SK-N-SH (cell line): ENCODE measurements around the gene MAP1A. TPM values are rescaled to one million over a fixed set of nuclear protein-coding genes. Genes with fewer than 3 reads are reported as not detected.

ENCODE experiments used
- CTCF ChIA-PET: fragments of 300-600, 350-600 bp; formaldehyde crosslinking; extraction: SDS; loops from one replicate; lab custom pipeline; 2021; lab: Yijun Ruan, JAX
- POLR2A ChIA-PET: fragments of 350-600 bp; sonication (Branson Sonifier 250); formaldehyde crosslinking; extraction: SDS; loops from one replicate; lab custom pipeline; 2020; ENCODE audit warnings: antibody characterized with exemption, inconsistent platforms; lab: Yijun Ruan, JAX
- DNase-seq: peaks from one replicate; pipeline ENCODE4 v3.0.0; 2012
- H2AFZ ChIP-seq: fragments of 200-600 bp; sonication (generic); 2 replicates; pipeline ENCODE4 v1.8.1; 2016; ENCODE audit warnings: antibody characterized with exemption, mild to moderate bottlenecking, low read depth
- H3F3A ChIP-seq: fragments of 200-600 bp; sonication (generic); replicated peaks from 2 replicates; pipeline ENCODE3; 2016; ENCODE audit warnings: antibody characterized with exemption, mild to moderate bottlenecking; ENCODE audit not compliant: insufficient read depth
- H3K27ac ChIP-seq, 2 experiments: fragments of 200-500 bp in 1 of 2; fragments of 200-600 bp in 1 of 2; sonication (Bioruptor generic) in 1 of 2; sonication (generic), shearing (Covaris generic) in 1 of 2; 2 replicates each; pipeline versions ENCODE4 v1.5.1 to v1.6.1; 2014 to 2016; ENCODE audit warnings: low read depth in 2 of 2, inconsistent platforms in 1 of 2, low read length in 1 of 2, mild to moderate bottlenecking in 1 of 2, mixed read lengths in 1 of 2
- H3K27me3 ChIP-seq: fragments of 200-600 bp; sonication (generic), shearing (Covaris generic); 2 replicates; pipeline ENCODE4 v1.6.1; 2016; ENCODE audit warnings: mixed run types; ENCODE audit not compliant: insufficient read depth
- H3K36me3 ChIP-seq, 2 experiments: fragments of 200-500 bp in 1 of 2; fragments of 200-600 bp in 1 of 2; sonication (Bioruptor generic) in 1 of 2; sonication (generic) in 1 of 2; replicated peaks in 1 of 2; 2 replicates each; pipeline versions ENCODE3 to v1.5.1; 2014 to 2016; ENCODE audit warnings: low read length in 1 of 2, mild to moderate bottlenecking in 1 of 2; ENCODE audit not compliant: insufficient read depth in 2 of 2, control insufficient read depth in 1 of 2
- H3K4me1 ChIP-seq, 2 experiments: fragments of 200-500 bp in 1 of 2; fragments of 200-600 bp in 1 of 2; sonication (Bioruptor generic) in 1 of 2; sonication (generic), shearing (Covaris generic) in 1 of 2; 2 replicates each; pipeline versions ENCODE4 v1.5.1 to v1.6.1; 2014 to 2016; ENCODE audit warnings: low read depth in 1 of 2, low read length in 1 of 2, mixed run types in 1 of 2; ENCODE audit not compliant: insufficient read depth in 2 of 2, control insufficient read depth in 1 of 2
- H3K4me2 ChIP-seq: fragments of 200-600 bp; sonication (generic), shearing (Covaris generic); 2 replicates; pipeline ENCODE4 v1.6.1; 2017; ENCODE audit warnings: mixed run types
- H3K4me3 ChIP-seq, 2 experiments: fragments of 200-500 bp in 1 of 2; fragments of 200-600 bp in 1 of 2; sonication (Bioruptor generic) in 1 of 2; sonication (generic), shearing (Covaris generic) in 1 of 2; 2 replicates each; pipeline versions ENCODE4 v1.5.1 to v1.8.1; 2014 to 2016; ENCODE audit warnings: low read depth in 2 of 2, inconsistent platforms in 1 of 2, low read length in 1 of 2, mild to moderate bottlenecking in 1 of 2, mixed read lengths in 1 of 2, moderate library complexity in 1 of 2
- H3K79me2 ChIP-seq: fragments of 200-600 bp; sonication (generic); 2 replicates; pipeline ENCODE4 v1.8.1; 2017; ENCODE audit warnings: mild to moderate bottlenecking; ENCODE audit not compliant: insufficient read depth
- H3K9ac ChIP-seq: fragments of 200-600 bp; sonication (generic); 2 replicates; pipeline ENCODE4 v1.6.1; 2017; ENCODE audit warnings: mixed run types
- H3K9me2 ChIP-seq: fragments of 200-600 bp; sonication (generic); 2 replicates; pipeline ENCODE4 v1.6.1; 2017; ENCODE audit warnings: mixed run types
- H3K9me3 ChIP-seq: fragments of 200-600 bp; sonication (generic); 2 replicates; pipeline ENCODE4 v1.6.1; 2017; ENCODE audit warnings: mixed run types, mild to moderate bottlenecking, moderate library complexity
- H4K20me1 ChIP-seq: fragments of 200-600 bp; sonication (generic); 2 replicates; pipeline ENCODE4 v1.6.1; 2017; ENCODE audit warnings: mild to moderate bottlenecking, mixed run types; ENCODE audit not compliant: insufficient read depth
- CHD2 ChIP-seq: fragments of 150-350 bp; IDR thresholded peaks from 2 replicates; pipeline ENCODE4 v1.6.1; 2018; ENCODE audit warnings: low read length; ENCODE audit not compliant: partially characterized antibody
- ELF1 ChIP-seq: IDR thresholded peaks from 2 replicates; pipeline ENCODE4 v1.4.0; 2012
- EZH2phosphoT487 ChIP-seq: fragments of 200-600 bp; sonication (generic); IDR thresholded peaks from 2 replicates; pipeline ENCODE4 v1.6.1; 2017; ENCODE audit warnings: low read depth, mixed run types, mild to moderate bottlenecking, antibody characterized with exemption, moderate library complexity, borderline replicate concordance
- FOXJ3 ChIP-seq: sonication (generic); formaldehyde crosslinking; IDR thresholded peaks from 2 replicates; pipeline ENCODE4 v1.5.1; 2020; ENCODE audit warnings: mild to moderate bottlenecking, missing genetic modification reagents
- FOXM1 ChIP-seq: IDR thresholded peaks from 2 replicates; pipeline ENCODE4 v1.4.0; 2012; ENCODE audit warnings: low read depth, mild to moderate bottlenecking
- GABPA ChIP-seq: IDR thresholded peaks from 2 replicates; pipeline ENCODE4 v1.4.0; 2012; ENCODE audit warnings: low read depth, mild to moderate bottlenecking
- MAX ChIP-seq: IDR thresholded peaks from 2 replicates; pipeline ENCODE4 v1.4.0; 2012; ENCODE audit warnings: low read depth
- MEF2A ChIP-seq: IDR thresholded peaks from 2 replicates; pipeline ENCODE4 v1.4.0; 2012; ENCODE audit warnings: low read depth, borderline replicate concordance
- MXI1 ChIP-seq: IDR thresholded peaks from 2 replicates; pipeline ENCODE4 v1.6.1; 2012; ENCODE audit warnings: mild to moderate bottlenecking, low read depth, low read length, improper control_type of control experiment
- NFIC ChIP-seq: IDR thresholded peaks from 2 replicates; pipeline ENCODE4 v1.4.0; 2012; ENCODE audit warnings: borderline replicate concordance
- NRF1 ChIP-seq: IDR thresholded peaks from 2 replicates; pipeline ENCODE4 v1.6.1; 2012; ENCODE audit warnings: low read depth, mild to moderate bottlenecking, low read length
- PBX3 ChIP-seq: IDR thresholded peaks from 2 replicates; pipeline ENCODE4; 2012
- SMC3 ChIP-seq: IDR thresholded peaks from 2 replicates; pipeline ENCODE4 v1.6.1; 2012; ENCODE audit warnings: low read depth, low read length, improper control_type of control experiment
- TCF12 ChIP-seq: IDR thresholded peaks from 2 replicates; pipeline ENCODE4 v1.4.0; 2012
- TEAD4 ChIP-seq: IDR thresholded peaks from 2 replicates; pipeline ENCODE4 v1.4.0; 2012; ENCODE audit warnings: mild to moderate bottlenecking, borderline replicate concordance; ENCODE audit not compliant: insufficient read depth
- YY1 ChIP-seq: IDR thresholded peaks from 2 replicates; pipeline ENCODE4 v1.4.0; 2012; ENCODE audit warnings: low read depth, mild to moderate bottlenecking
- WGBS: methylation state at CpG from one replicate; pipeline ENCODE4 v1.1.6; 2017; ENCODE audit warnings: low lambda C conversion rate; 5-methylcytosine and 5-hydroxymethylcytosine counted together
- polyA plus RNA-seq, 3 experiments: library from polyadenylated mRNA; depleted of rRNA; stranded (reverse); fragments of >200 nt; gene quantifications; 2 replicates each; pipeline ENCODE4 v1.2.3, GENCODE V29; 2012
- TF ChIP-seq, protein P1 (sequence below): fragments of 150-350 bp; IDR thresholded peaks from 2 replicates; pipeline ENCODE4 v1.6.1; 2017; ENCODE audit warnings: antibody characterized with exemption, low read length, low read depth, borderline replicate concordance
- TF ChIP-seq, protein P2 (sequence below): IDR thresholded peaks from 2 replicates; pipeline ENCODE4 v1.6.1; 2012; ENCODE audit warnings: mild to moderate bottlenecking, low read depth, low read length, moderate library complexity

MAP1A gene
- polyA plus RNA-seq, 1 of the 3 experiments (the other 2 are of a cell fraction): 6.0 TPM

GRCh38 chr15:43538091-43538490 is 20.7 kb downstream of the MAP1A start:
- no peaks in the 10 kb centered on the region for H3K27me3 ChIP-seq
- H3F3A ChIP-seq: no peaks in the 10 kb centered on the region
- no peak overlapping the region for H3K4me3 ChIP-seq
- no peaks in the 10 kb centered on the region for H4K20me1 ChIP-seq
- no peak overlapping the region for H3K27ac ChIP-seq
- POLR2A ChIA-PET: no interaction called here
- peaks cover 0 to 2% of the 10 kb centered on the region in 2 experiments for H3K36me3 ChIP-seq
- H2AFZ ChIP-seq: no peak overlapping the region
- no peak overlapping the region for H3K9ac ChIP-seq
- no peak for TF ChIP-seq FOXJ3
- DNase-seq: no peak
- H3K9me3 ChIP-seq: no peaks in the 10 kb centered on the region
- CTCF ChIA-PET: no interaction called here
- H3K79me2 ChIP-seq: no peaks in the 10 kb centered on the region
- 73% methylated on average over 2 of the region's 2 CpGs for WGBS
- H3K4me1 ChIP-seq: no peaks in the 10 kb centered on the region
- no peak overlapping the region for H3K4me2 ChIP-seq
- no peaks in the 10 kb centered on the region for H3K9me2 ChIP-seq

- no peaks in the 10 kb centered on the region for H3K27me3 ChIP-seq
- POLR2A ChIA-PET: no interaction called here
- no peak for DNase-seq
These were observed 24.4 kb downstream of the MAP1A start for GRCh38 chr15:43541785-43542184.

More at GRCh38 chr15:43541785-43542184, 24.4 kb downstream of the MAP1A start:
- Histone ChIP-seq H3F3A (no peaks in the 10 kb centered on the region), H3K9me2 (no peaks in the 10 kb centered on the region), H3K79me2 (no peaks in the 10 kb centered on the region), H3K9ac (no peak overlapping the region), H4K20me1 (no peaks in the 10 kb centered on the region), H2AFZ (no peak overlapping the region), H3K4me2 (no peak overlapping the region), H3K36me3 (no peaks in the 10 kb centered on the region), H3K9me3 (peaks cover 7% of the 10 kb centered on the region), H3K27ac (no peak overlapping the region), H3K4me3 (no peak overlapping the region), H3K4me1 (no peaks in the 10 kb centered on the region)
- CTCF ChIA-PET: interaction anchor here (1.6 kb wide), 1 partner anchor 18 kb away, joined by 4 read pairs; no protein-coding TSS in a partner anchor
- no peak for TF ChIP-seq NRF1
- TF ChIP-seq ELF1: no peak
- no peak for TF ChIP-seq FOXM1
- no peak for TF ChIP-seq CHD2
- no peak for TF ChIP-seq TEAD4
- no peak for TF ChIP-seq MAX
- TF ChIP-seq SMC3: no peak
- TF ChIP-seq NFIC: no peak
- no peak for TF ChIP-seq MXI1
- no peak for TF ChIP-seq MEF2A
- TF ChIP-seq GABPA: no peak
- TF ChIP-seq, protein P1, sequence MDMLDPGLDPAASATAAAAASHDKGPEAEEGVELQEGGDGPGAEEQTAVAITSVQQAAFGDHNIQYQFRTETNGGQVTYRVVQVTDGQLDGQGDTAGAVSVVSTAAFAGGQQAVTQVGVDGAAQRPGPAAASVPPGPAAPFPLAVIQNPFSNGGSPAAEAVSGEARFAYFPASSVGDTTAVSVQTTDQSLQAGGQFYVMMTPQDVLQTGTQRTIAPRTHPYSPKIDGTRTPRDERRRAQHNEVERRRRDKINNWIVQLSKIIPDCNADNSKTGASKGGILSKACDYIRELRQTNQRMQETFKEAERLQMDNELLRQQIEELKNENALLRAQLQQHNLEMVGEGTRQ: no peak
- no peak for TF ChIP-seq FOXJ3
- TF ChIP-seq PBX3: no peak
- TF ChIP-seq, protein P2, sequence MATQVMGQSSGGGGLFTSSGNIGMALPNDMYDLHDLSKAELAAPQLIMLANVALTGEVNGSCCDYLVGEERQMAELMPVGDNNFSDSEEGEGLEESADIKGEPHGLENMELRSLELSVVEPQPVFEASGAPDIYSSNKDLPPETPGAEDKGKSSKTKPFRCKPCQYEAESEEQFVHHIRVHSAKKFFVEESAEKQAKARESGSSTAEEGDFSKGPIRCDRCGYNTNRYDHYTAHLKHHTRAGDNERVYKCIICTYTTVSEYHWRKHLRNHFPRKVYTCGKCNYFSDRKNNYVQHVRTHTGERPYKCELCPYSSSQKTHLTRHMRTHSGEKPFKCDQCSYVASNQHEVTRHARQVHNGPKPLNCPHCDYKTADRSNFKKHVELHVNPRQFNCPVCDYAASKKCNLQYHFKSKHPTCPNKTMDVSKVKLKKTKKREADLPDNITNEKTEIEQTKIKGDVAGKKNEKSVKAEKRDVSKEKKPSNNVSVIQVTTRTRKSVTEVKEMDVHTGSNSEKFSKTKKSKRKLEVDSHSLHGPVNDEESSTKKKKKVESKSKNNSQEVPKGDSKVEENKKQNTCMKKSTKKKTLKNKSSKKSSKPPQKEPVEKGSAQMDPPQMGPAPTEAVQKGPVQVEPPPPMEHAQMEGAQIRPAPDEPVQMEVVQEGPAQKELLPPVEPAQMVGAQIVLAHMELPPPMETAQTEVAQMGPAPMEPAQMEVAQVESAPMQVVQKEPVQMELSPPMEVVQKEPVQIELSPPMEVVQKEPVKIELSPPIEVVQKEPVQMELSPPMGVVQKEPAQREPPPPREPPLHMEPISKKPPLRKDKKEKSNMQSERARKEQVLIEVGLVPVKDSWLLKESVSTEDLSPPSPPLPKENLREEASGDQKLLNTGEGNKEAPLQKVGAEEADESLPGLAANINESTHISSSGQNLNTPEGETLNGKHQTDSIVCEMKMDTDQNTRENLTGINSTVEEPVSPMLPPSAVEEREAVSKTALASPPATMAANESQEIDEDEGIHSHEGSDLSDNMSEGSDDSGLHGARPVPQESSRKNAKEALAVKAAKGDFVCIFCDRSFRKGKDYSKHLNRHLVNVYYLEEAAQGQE: no peak
- TF ChIP-seq YY1: no peak
- no peak for TF ChIP-seq TCF12
- no peak for TF ChIP-seq EZH2phosphoT487
